ENCODE data around the gene KCNMA1. TPM values are rescaled to one million over a fixed set of nuclear protein-coding genes. Genes with fewer than 3 reads are reported as not detected.

KCNMA1 gene
- total and polyA plus RNA-seq, 9 of the 15 experiments (the other 6 are each of a cell fraction or from before 2014, with no cell fraction given): 0.01 to 0.95 (median 0.15) TPM; not detected in 4

GRCh38 chr10:77592946-77593636 lies 44.5 kb downstream of the KCNMA1 start:
- H3K9me1 ChIP-seq (ENCODE audit: control insufficient read depth, insufficient read depth, low read length): no peaks in the 10 kb centered on the region
- peak overlapping the region; percentile 49; the same call in 1 of the 2 replicates for H2AFZ ChIP-seq (ENCODE audit: low read depth, low read length)
- no peak for FAIRE-seq
- H3K36me3 ChIP-seq (ENCODE audit: control insufficient read depth, insufficient read depth, low read length): no peaks in the 10 kb centered on the region
- ChIA-PET POLR2A (no interaction called here), CTCF (ENCODE audit: low intra/inter-chr PET ratio) (no interaction called here)
- H3K4me2 ChIP-seq (ENCODE audit: insufficient read depth, low read length): no peak overlapping the region; the same call in 1 of the 2 replicates
- H3K79me2 ChIP-seq (ENCODE audit: control insufficient read depth, insufficient read depth, low read length): no peaks in the 10 kb centered on the region
- intact Hi-C loops (cut with micrococcal nuclease) (no loop called here), in situ Hi-C loops (cut with MboI) (no loop called here)
- no peak overlapping the region; the same call in 2 of the 3 replicates for H3K27ac ChIP-seq (ENCODE audit: extremely low read depth, low read depth, low read length)
- DNase-seq (ENCODE audit: extremely low read depth in 1 of 4, low spot score in 3 of 4): peak in 2 of 4 experiments; percentile 15 to 27
- H4K20me1 ChIP-seq (replicated peaks; ENCODE audit: control insufficient read depth, insufficient read depth, low read length): no peaks in the 10 kb centered on the region
- ATAC-seq: peak; percentile 67
- H3K9me3 ChIP-seq (replicated peaks; ENCODE audit: control insufficient read depth, insufficient read depth, low read depth, low read length): no peaks in the 10 kb centered on the region
- peaks cover 8 to 15% of the 10 kb centered on the region in 2 experiments; a peak in 4 of 5 replicates for H3K27me3 ChIP-seq (ENCODE audit: control insufficient read depth in 2 of 2, insufficient read depth in 2 of 2, low read length in 2 of 2)
- H3K9ac ChIP-seq (ENCODE audit: insufficient read depth in 1 of 2, low read depth in 2 of 2, low read length in 2 of 2): no peak overlapping the region
- WGBS (ENCODE audit: insufficient coverage, low coverage, missing lambda C conversion rate): 1% methylated on average over 5 of the region's 5 CpGs
- no peaks in the 10 kb centered on the region; a peak in 2 of 5 replicates for H3K4me1 ChIP-seq (replicated peaks in 1 of 2; ENCODE audit: control insufficient read depth in 2 of 2, insufficient read depth in 2 of 2, low read length in 2 of 2)
- no peak overlapping the region for H3K4me3 ChIP-seq
- no TSS peak for BruUV-seq (replicated peaks)
- no peak for TF ChIP-seq ZNF12 (CRISPR knock-in tag; IDR thresholded peaks at IDR 0.05)
- TF ChIP-seq MAFF (IDR thresholded peaks at IDR 0.05; ENCODE audit: low read length): peak; percentile 21; the same call in 1 of the 2 replicates
- TF ChIP-seq LEF1 (IDR thresholded peaks at IDR 0.05): no peak
- no peak for TF ChIP-seq ARID4B (CRISPR knock-in tag; IDR thresholded peaks at IDR 0.05)
- no peak for TF ChIP-seq ZNF699 (CRISPR knock-in tag; IDR thresholded peaks at IDR 0.05; ENCODE audit: insufficient replicate concordance)
- no peak for TF ChIP-seq CBX3 (IDR thresholded peaks at IDR 0.05; ENCODE audit: borderline replicate concordance in 1 of 2, low read length in 2 of 2)
- no peak for TF ChIP-seq EHMT2 (IDR thresholded peaks at IDR 0.05)
- no peak for TF ChIP-seq HNRNPUL1 (IDR thresholded peaks at IDR 0.05; ENCODE audit: low read length)
- TF ChIP-seq ZNF507 (tag; conservative IDR thresholded peaks at IDR 0.05): no peak
- TF ChIP-seq NRF1 (conservative IDR thresholded peaks at IDR 0.05 in 1 of 2, IDR thresholded peaks at IDR 0.05 in 1 of 2): 0 out of 4 replicates have a peak, but pooled peaks of 1 of the 2 experiments have one; percentile 21
- TF ChIP-seq, protein P1, sequence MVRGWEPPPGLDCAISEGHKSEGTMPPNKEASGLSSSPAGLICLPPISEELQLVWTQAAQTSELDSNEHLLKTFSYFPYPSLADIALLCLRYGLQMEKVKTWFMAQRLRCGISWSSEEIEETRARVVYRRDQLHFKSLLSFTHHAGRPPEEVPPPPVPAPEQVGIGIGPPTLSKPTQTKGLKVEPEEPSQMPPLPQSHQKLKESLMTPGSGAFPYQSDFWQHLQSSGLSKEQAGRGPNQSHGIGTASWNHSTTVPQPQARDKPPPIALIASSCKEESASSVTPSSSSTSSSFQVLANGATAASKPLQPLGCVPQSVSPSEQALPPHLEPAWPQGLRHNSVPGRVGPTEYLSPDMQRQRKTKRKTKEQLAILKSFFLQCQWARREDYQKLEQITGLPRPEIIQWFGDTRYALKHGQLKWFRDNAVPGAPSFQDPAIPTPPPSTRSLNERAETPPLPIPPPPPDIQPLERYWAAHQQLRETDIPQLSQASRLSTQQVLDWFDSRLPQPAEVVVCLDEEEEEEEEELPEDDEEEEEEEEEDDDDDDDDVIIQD (CRISPR knock-in tag; IDR thresholded peaks at IDR 0.05): no peak
- peak; percentile 59; the same call in 1 of the 2 replicates for TF ChIP-seq JUND (IDR thresholded peaks at IDR 0.05; ENCODE audit: borderline replicate concordance, low read depth, low read length)
- 0 out of 3 replicates have a peak, but pooled peaks have one; percentile 54 for TF ChIP-seq JUND (tag; IDR thresholded peaks at IDR 0.05; ENCODE audit: borderline replicate concordance, low read depth, low read length)
- no peak for TF ChIP-seq MTA1 (IDR thresholded peaks at IDR 0.05; ENCODE audit: borderline replicate concordance)
- no peak for TF ChIP-seq HMG20A (CRISPR knock-in tag; conservative IDR thresholded peaks at IDR 0.05)
- TF ChIP-seq PHB (CRISPR knock-in tag; IDR thresholded peaks at IDR 0.05): no peak
